Epithelial cell of prostate (primary cell): ENCODE results near the gene FAM78A.
"Not testable (repeated sequence)": the region's sequence is repeated elsewhere in the genome, so short reads cannot be mapped to it uniquely, and the experiment has no call there.

Source experiments
- DNase-seq: peaks from one replicate; pipeline ENCODE4 v3.0.0-alpha.2; 2011; ENCODE audit warnings: low read depth, low spot score
- H3K27ac ChIP-seq: fragments of 450-650 bp; 2 replicates; pipeline ENCODE4 v1.5.1; 2017; ENCODE audit warnings: mild to moderate bottlenecking

FAM78A gene

DNA sequence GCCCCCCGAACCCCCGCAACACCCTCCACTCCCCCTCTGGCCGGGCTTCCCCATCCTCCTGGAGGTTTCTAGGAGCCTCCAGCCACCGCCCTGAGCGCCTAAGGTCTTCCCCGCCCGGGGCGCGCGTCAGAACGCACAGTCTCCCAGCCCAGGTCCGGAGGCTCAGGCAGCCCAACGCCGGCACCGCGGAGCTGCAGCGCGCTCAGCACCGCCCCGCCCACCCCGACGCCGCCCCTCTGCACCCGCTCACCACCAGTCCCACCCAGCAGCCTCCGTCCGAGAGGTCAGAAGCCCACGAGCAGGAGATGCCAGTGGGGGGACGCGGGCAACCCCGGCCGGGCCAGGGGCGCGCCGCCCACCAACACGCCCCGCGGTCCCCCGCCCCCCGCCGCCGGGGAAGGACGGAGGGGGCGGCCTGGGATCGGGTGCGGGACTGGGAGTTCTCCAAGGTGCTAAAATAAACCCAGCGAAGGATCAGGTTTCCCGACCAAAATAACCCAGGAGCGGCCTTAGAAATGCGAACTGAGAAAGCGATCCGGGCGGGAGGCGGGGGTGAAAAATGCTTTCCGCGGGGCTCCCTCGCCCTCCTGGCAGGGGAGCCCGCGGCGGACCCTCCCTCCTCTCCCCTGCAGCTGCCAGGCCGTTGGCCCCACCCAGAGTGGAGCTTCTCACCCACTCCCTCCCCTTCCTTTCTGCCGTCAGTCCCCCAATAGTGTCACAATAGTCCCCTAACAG, 6.5 kb upstream of the FAM78A start:
- DNase-seq: no peak
- H3K27ac ChIP-seq: no peak overlapping the region

GRCh38 chr9:131282175-131282574, 5.9 kb upstream of the FAM78A start:
- H3K27ac ChIP-seq: no peak overlapping the region
- DNase-seq: no peak

DNA sequence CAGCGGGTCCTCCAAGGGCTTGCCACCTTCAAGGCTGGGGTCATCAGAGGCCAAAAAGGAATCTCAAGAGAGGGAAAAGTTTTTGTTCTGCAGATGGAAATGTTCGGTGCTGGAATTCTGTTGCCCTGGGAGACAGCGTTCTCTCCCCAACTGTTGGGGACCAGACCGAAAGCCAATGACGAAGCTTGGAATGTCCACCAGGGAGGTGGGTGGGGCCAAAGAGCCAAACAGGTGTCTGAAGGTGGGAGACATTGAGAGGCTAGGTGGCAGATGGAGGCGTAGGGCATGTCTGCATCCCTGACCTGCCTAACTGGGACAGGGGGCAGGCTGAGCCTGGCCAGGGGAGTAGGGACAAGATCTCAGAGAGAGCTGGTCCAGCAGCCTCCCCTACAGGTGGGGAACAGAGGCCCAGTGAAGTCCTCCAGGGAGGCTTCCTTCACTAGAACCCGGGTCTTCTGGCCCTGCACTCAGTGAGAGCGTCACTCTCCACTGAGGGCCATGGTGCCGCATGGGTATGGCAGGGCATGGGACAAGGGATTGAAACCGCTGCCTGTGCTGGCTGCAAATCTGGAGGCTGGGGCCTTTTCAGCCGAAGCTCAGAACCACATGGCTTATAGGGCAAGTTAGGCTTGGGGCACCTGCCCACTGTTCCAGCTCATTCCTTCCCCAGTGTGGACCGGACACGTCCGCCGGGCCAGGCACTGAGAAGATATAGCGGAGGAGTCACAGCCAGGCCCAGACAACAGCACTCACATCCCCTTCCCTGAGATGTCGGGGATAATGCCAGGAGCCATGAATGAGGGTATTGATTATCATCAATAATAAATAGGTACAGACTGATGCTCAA, 5.0 kb upstream of the FAM78A start:
- DNase-seq: no peak
- H3K27ac ChIP-seq: no peak overlapping the region

DNA sequence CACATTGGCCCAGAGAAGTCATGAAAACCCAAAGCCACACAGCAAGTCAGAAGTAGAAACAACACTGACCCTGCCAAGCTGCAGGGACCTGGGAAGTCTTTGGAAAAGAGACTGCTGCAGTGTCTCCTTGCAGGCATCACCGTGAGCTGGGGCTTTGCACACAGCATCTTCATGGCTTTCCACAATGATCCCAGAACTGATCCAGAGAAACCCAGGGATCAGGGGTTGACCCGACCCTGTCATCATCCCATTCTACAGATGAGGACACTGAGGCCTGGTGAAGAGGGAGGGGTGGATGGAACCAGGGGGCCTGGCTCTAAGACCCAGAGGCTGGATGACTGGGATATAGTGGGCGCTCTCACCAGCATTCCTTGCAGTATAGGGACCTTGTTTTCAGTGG, 4.3 kb upstream of the FAM78A start:
- no peak overlapping the region for H3K27ac ChIP-seq
- no peak for DNase-seq

GRCh38 chr9:131279863-131280570, 3.7 kb upstream of the FAM78A start:
- H3K27ac ChIP-seq: no peak overlapping the region
- no peak for DNase-seq

DNA sequence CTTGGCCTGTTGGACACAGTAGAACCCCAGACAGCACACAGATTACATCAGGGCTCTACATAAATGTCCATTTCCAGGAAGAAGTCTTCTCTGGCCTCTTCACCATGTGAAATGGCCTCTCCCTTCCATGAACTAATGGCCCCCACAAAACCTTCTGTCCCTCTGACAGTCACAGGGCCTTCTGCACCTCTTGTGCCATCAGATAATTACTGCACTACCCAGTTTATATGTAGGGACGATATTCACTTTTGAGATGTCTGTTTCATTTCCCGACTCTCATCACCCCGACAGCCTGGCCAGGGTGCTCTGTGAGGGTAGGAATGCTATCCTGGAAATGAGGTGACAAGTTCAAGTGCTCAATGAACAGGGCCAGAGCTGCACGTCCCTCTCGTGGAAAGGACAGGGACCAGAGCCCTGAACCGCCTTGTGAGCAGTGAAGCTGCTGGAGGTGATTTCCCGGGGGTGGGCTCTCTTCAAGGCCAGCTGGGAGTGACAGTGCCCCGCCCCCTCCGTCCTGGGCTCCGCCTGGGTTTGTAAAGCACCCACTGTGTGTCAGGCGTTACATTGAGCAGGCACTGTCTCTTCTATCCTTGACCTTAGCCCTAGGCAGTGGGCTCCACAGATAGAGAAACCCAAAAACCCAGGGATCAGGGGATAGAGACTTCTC, 3.0 kb upstream of the FAM78A start:
- no peak overlapping the region for H3K27ac ChIP-seq
- DNase-seq: no peak

- DNase-seq: no peak
- H3K27ac ChIP-seq: no peak overlapping the region
These were observed 2.4 kb upstream of the FAM78A start for GRCh38 chr9:131278702-131279111.

GRCh38 chr9:131277910-131278701, 1.8 kb upstream of the FAM78A start:
- H3K27ac ChIP-seq: no peak overlapping the region
- DNase-seq: peak; percentile 6

GRCh38 chr9:131277287-131277909, 1.1 kb upstream of the FAM78A start:
- no peak overlapping the region for H3K27ac ChIP-seq
- DNase-seq: no peak

- DNase-seq: no peak
- no peak overlapping the region for H3K27ac ChIP-seq
These were observed 579 bp upstream of the FAM78A start for GRCh38 chr9:131276891-131277286.

GRCh38 chr9:131275332-131276093, 797 bp downstream of the FAM78A start:
- no peak for DNase-seq
- H3K27ac ChIP-seq: no peak overlapping the region

DNA sequence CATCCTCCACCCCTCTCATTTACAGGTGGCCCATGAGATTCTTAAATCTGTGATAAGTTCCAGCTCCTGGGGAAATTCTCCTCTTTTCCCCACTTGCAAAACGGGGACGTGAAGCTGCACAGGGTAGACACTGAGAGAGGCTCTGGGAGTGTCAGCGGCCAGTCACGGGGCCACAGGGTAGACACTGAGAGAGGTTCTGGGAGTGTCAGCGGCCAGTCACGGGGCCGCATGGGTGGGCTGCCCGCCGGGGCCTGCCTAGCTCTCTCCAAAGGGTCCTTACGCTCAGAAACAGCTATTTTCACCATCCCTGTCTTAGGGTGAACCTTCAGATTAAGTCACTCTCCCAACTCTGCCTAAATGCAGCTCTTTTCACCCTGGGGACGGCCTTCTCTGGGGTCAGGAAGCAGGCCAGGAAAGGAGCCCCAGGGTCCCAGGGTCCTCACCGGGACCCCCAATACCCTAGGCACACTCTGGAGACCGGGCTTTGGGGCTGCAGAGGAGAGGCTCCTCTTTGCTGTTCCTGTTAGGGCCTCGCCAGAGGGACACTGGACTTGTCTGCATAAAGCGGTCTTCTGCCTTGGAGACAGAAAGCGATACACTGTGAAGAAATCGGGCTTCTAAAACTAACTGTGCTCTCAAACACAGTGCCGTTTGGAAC, 1.5 kb downstream of the FAM78A start:
- no peak overlapping the region for H3K27ac ChIP-seq

GRCh38 chr9:131273856-131274673, 2.2 kb downstream of the FAM78A start:
- no peak overlapping the region for H3K27ac ChIP-seq
- no peak for DNase-seq

More for the DNA sequence above, 1.5 kb downstream of the FAM78A start:
- DNase-seq: no peak

GRCh38 chr9:131273146-131273855, 3.0 kb downstream of the FAM78A start:
- H3K27ac ChIP-seq: no peak overlapping the region
- no peak for DNase-seq

DNA sequence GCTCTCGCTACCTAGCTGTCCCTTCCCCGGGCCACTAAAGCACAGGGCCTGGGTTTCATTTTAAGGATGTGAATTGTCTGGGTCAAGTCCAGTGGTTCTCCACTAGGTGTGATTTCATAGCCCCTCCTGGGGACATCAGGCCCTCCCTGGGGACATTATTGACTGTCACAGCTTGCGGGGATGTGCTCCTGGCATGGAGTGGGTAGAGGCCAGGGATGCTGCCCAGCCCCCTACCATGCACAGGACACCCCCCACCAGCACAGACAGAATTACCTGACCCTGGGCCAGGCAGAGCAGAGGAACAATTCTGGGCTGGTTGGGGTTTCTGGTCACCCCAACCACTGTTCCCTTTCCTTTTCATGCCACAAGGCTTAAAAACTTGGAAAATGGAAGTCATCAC, 4.1 kb downstream of the FAM78A start:
- no peak overlapping the region for H3K27ac ChIP-seq

GRCh38 chr9:131271506-131271931, 4.8 kb downstream of the FAM78A start:
- DNase-seq: no peak
- H3K27ac ChIP-seq: no peak overlapping the region

More for the DNA sequence above, 4.1 kb downstream of the FAM78A start:
- DNase-seq: no peak

- not testable (repeated sequence) for H3K27ac ChIP-seq, DNase-seq
These were observed 5.4 kb downstream of the FAM78A start for GRCh38 chr9:131271016-131271273.
